GM20431 (cell line): ENCODE measurements around the gene COA7.

Source experiments
- in situ Hi-C: fragments of 300-500 bp; cut with MseI, MboI; formaldehyde crosslinking; loops from one replicate; pipeline ENCODE4 v1.15.0; 2020; ENCODE audit warnings: low sequenced_read_pairs; ENCODE audit not compliant: unreplicated experiment

Gene COA7

GRCh38 chr1:52676249-52676903, 21.8 kb downstream of the COA7 start:
- in situ Hi-C loops: loop anchor here (25.0 kb wide), 1 partner anchor 539 kb away; the partner anchor contains the start of gene ZFYVE9

- in situ Hi-C loops: loop anchor here (25.0 kb wide), 1 partner anchor 537 kb away; the partner anchor contains the start of gene ZFYVE9
Observed at GRCh38 chr1:52674497-52675384, 23.4 kb downstream of the COA7 start.

GRCh38 chr1:52673513-52673912, 24.6 kb downstream of the COA7 start:
- in situ Hi-C loops: no loop called here

GRCh38 chr1:52672946-52673345, 25.2 kb downstream of the COA7 start:
- in situ Hi-C loops: no loop called here

- in situ Hi-C loops: no loop called here
Observed at GRCh38 chr1:52670604-52671003, 27.5 kb downstream of the COA7 start.

- in situ Hi-C loops: no loop called here
Observed at GRCh38 chr1:52669696-52670095, 28.5 kb downstream of the COA7 start.

GRCh38 chr1:52668711-52669110, 29.4 kb downstream of the COA7 start:
- in situ Hi-C loops: no loop called here

- in situ Hi-C loops: no loop called here
Observed at GRCh38 chr1:52667984-52668383, 30.2 kb downstream of the COA7 start.

GRCh38 chr1:52667290-52667689, 30.9 kb downstream of the COA7 start:
- in situ Hi-C loops: no loop called here

GRCh38 chr1:52665006-52665941, 32.9 kb downstream of the COA7 start:
- in situ Hi-C loops: no loop called here

GRCh38 chr1:52663716-52664115, 34.4 kb downstream of the COA7 start:
- in situ Hi-C loops: no loop called here

GRCh38 chr1:52662645-52663313, 35.4 kb downstream of the COA7 start:
- in situ Hi-C loops: no loop called here

GRCh38 chr1:52660807-52661206, 37.3 kb downstream of the COA7 start:
- in situ Hi-C loops: no loop called here

GRCh38 chr1:52659851-52660596, 38.1 kb downstream of the COA7 start:
- in situ Hi-C loops: no loop called here

GRCh38 chr1:52659356-52659755, 38.8 kb downstream of the COA7 start:
- in situ Hi-C loops: no loop called here

- in situ Hi-C loops: no loop called here
Observed at GRCh38 chr1:52658795-52659194, 39.4 kb downstream of the COA7 start.

- in situ Hi-C loops: no loop called here
Observed at GRCh38 chr1:52657702-52658101, 40.4 kb downstream of the COA7 start.

GRCh38 chr1:52654063-52654462, 44.1 kb downstream of the COA7 start:
- in situ Hi-C loops: no loop called here

- in situ Hi-C loops: no loop called here
Observed at GRCh38 chr1:52653207-52653849, 44.8 kb downstream of the COA7 start.
